D721Med (cell line): ENCODE data around the gene SORL1.

Experiments
- DNase-seq: peaks from one replicate; pipeline ENCODE4 v3.0.0; 2011; ENCODE audit warnings: low spot score; ENCODE audit not compliant: insufficient read length
- FAIRE-seq: peaks from 2 replicates; lab custom pipeline; 2011; peaks lifted over from hg19 to GRCh38; lab: Jason Lieb, UNC
- TF ChIP-seq, protein P1 (sequence below): IDR thresholded peaks from 2 replicates; pipeline ENCODE4 v1.5.1; 2012; ENCODE audit warnings: mild to moderate bottlenecking, control low read depth; ENCODE audit not compliant: insufficient read depth; ENCODE audit errors: missing control alignments

SORL1 gene

DNA sequence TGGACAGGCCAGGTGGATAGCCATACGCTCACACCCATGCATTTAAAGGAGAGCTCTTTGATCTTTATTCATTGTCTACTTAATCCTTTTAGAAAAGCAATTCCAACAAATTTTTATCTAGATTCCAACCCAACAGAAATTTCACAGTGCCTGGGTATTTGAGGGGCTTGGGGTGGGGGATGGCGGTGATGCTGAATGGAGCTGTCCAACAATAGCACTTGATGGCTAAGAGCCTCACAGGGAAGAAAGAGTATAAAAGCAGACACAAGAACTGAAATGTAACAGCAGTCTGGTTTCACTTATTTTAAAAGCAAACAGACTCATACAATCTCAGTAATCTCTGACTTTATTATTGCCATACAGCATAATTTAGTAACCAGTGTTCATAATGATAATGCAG lies 102.4 kb downstream of the SORL1 start:
- TF ChIP-seq, protein P1, sequence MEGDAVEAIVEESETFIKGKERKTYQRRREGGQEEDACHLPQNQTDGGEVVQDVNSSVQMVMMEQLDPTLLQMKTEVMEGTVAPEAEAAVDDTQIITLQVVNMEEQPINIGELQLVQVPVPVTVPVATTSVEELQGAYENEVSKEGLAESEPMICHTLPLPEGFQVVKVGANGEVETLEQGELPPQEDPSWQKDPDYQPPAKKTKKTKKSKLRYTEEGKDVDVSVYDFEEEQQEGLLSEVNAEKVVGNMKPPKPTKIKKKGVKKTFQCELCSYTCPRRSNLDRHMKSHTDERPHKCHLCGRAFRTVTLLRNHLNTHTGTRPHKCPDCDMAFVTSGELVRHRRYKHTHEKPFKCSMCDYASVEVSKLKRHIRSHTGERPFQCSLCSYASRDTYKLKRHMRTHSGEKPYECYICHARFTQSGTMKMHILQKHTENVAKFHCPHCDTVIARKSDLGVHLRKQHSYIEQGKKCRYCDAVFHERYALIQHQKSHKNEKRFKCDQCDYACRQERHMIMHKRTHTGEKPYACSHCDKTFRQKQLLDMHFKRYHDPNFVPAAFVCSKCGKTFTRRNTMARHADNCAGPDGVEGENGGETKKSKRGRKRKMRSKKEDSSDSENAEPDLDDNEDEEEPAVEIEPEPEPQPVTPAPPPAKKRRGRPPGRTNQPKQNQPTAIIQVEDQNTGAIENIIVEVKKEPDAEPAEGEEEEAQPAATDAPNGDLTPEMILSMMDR: no peak
- no peak for DNase-seq
- FAIRE-seq: no peak

DNA sequence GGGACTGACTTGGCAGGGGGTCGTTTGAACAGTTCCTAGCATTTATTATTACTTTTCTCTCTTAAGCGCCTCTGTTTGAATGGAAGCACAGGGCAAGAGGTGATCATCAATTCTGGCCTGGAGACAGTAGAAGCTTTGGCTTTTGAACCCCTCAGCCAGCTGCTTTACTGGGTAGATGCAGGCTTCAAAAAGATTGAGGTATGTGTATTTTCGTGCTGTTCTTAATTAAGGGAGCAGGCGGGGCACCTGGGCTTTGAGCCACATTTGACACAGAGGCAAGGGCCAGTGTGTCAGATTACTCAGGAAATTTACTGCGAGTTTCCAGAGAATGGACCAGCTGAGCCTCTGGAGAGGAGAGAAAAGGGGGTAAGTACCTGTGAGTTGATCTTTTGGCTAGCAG lies 103.0 kb downstream of the SORL1 start:
- FAIRE-seq: no peak
- TF ChIP-seq, protein P1: no peak
- DNase-seq: no peak

DNA sequence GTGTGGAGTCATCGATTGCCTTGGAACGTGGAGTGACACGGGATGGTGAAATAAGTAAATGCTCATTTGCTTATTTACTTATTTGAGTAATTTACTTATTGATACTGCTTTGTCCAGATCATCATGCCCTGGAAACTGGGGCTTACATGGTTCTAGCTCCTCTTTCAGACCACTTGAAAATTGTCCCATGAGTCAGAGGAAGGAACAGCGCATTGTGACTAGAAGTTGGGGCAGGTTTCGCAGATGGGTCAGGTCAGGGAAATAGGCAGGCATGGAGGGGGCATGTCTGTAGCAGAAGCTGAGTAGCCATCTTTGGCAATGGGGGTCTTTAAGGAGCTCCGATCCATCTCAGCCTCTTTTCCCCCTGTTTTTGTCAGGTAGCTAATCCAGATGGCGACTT lies 104.8 kb downstream of the SORL1 start:
- TF ChIP-seq, protein P1: no peak
- DNase-seq (no peak), FAIRE-seq (no peak)

DNA sequence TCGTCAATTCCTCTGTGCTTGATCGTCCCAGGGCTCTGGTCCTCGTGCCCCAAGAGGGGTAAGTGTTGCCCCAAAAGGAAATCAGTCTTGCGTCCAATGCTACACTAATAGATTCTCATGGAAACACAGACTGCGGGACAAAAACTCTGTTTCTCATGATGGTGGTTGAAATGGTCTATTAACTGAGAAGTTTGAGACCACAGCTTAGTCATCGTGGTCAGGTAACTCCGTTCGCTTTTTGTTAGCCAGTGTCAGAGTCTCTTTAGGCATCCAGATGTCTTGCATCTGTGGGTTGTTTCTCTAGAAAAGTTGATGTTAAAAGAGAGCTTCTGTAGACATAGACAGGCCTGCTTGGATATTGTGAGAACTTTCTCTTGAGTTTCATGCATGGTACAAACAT lies 105.2 kb downstream of the SORL1 start:
- TF ChIP-seq, protein P1: no peak
- no peak for DNase-seq
- no peak for FAIRE-seq

DNA sequence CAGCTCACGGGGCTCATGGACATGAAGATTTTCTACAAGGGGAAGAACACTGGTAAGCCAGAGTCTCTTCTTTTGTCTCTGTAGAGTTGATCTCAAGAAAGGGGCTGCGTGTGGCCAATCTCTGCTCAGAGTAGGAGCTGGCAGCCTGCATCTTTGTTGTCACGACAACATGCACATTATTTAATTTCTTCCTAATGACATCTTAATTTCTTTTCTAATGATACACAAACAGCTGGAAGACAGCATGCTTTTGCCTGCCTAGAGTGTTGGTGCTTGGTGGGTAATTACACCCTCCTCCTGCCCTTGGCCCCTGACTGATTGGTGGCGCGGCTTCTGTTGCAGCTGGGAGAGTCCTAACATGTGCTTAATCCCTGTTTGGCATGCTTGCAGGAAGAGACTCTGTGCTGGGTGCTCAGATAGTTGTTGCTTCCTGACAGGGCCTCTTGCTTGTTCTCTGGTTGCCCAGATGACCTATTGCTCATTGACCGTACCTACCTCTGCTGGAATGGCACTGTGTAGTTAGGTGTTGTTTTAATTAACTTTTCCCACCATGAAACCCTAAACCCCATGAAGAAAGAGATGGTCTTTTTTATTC lies 107.6 kb downstream of the SORL1 start:
- no peak for DNase-seq
- no peak for FAIRE-seq
- TF ChIP-seq, protein P1: no peak

DNA sequence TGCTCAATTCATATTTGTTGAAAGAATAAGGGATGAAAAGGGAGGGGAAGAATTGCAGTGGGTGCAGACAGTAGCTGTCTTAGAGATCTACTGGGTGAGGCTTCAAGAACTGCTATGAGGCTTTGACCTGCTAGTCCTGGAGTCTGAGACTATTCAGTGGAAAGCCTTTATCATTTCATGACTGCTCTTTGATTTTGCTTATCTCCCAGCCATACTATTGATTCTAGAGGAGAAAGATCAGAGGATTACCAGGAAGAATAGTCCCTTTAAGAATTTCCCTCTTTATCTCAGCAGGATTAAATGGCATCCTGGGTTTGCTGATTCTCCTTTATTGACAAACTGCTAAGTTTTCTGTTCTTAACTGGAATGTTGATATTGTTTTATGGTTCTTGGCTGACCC lies 108.1 kb downstream of the SORL1 start:
- no peak for DNase-seq
- no peak for FAIRE-seq
- TF ChIP-seq, protein P1: no peak

DNA sequence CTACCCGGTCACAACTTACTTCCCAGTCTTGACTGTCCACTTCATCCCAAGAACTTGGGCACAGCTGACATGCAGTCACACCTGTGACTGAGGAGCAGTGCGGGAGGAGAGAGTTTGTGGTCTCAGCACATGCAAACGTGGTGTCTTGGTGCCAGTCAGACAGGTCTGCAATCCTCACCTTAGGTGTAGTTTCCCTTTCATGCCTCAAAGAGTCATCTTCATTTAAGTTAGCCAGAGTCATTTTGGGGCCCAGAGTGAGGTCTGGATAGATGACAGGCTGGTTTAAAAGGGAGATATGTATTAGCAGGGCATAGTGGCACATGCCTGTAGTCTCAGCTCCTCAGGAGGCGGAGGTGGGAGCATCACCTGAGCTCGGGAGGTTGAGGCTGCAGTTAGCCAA lies 109.1 kb downstream of the SORL1 start:
- FAIRE-seq (no peak), DNase-seq (no peak)
- TF ChIP-seq, protein P1: no peak
